SK-N-SH treated with all-trans-retinoic acid at 6 μM for 48 hours (cell line): ENCODE data around the gene SLC18A3.

ENCODE experiments used
- ARNTL ChIP-seq: fragments of 450-650 bp; formaldehyde crosslinking; IDR thresholded peaks from 2 replicates; pipeline ENCODE4 v1.5.0; 2020; ENCODE audit warnings: low read depth, mild to moderate bottlenecking, moderate library complexity, borderline replicate concordance
- BACH2 ChIP-seq: fragments of 250-450 bp; sonication (Bioruptor Pico); IDR thresholded peaks from 2 replicates; pipeline ENCODE4 v1.9.0; 2021; ENCODE audit warnings: mild to moderate bottlenecking, borderline replicate concordance
- ZNF70 ChIP-seq: fragments of 450-650 bp; formaldehyde crosslinking; IDR thresholded peaks from 2 replicates; pipeline ENCODE4 v1.5.0; 2020; ENCODE audit warnings: mild to moderate bottlenecking, moderate library complexity

- TF ChIP-seq ZNF70 (no peak), BACH2 (CRISPR knock-in tag) (no peak), ARNTL (no peak)
These were observed 41.9 kb upstream of the SLC18A3 start for GRCh38 chr10:49568235-49568634.
